ENCODE measurements around the gene MDC1. TPM values are rescaled to one million over a fixed set of nuclear protein-coding genes. Genes with fewer than 3 reads are reported as not detected.

The MDC1 gene
- total RNA-seq, 1 donor from 2014 or later: 14.5 TPM

DNA sequence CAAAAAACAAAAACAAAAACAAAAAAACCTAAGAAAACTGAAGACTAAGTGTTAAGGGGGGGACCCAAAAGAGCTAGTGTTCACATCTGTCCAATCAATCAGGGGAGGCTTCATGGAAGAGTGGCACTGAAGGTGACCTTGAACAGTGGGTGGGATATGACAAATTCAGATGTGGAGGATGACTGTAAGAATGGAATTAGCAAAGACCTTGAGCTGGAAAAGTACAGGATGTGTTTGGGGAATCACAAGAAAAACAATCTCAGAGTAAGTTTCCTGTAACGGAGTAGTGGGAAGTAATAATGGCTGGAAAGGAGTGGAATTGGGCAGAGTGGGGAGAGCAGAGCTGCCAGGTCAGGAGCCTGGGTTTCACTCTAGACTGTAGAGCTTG, 30.2 kb upstream of the MDC1 start:
- DNase-seq: no peak

- DNase-seq: peak; percentile 91
Measured at GRCh38 chr6:30744054-30744805, 27.1 kb upstream of the MDC1 start, which contains the start of gene IER3. TSS of gene IER3 (minus strand) at chr6:30744547. CDS start at chr6:30744518, 29 bp downstream.

- DNase-seq: peak; percentile 54
Measured at GRCh38 chr6:30743099-30744053, 26.3 kb upstream of the MDC1 start.

DNA sequence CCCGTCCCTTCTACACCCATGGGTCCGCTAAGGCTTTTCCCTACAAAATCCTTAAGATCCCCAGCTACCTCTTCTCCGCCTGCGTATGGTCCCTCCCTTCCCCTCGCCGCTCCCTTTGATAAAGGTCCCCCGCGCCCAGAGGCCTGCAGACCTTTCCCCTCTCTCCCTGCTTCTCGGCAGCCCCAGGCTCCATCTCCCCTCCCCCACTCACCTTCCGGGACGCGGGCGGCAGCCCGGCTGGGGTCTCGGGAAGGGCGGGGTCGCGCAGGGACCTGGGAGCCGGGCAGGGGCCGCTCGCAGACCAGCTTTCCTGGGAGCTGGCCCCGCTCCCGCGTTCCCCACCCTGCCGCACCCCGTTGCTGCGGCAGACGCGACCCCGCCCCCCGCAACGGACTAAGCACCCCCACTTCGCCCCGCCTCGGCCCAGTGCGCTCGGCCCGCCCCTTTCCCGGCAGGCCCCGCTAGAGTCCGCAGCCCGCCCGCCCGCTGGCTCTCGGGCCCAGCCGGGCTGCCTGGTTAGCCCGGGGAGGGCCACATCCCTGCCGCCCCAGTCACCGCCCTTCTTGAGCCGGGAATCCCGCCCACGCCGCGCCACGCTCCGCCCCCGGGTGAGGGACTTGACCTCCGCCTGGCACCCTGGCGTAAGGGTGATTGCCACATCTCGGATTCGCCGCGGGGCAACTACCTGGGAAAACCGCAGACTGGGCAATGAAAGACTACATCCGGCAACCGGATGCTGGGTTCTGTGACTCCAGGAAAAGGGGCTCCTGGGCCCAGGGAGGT, 25.4 kb upstream of the MDC1 start, which contains the start of gene FLOT1:
TSS of gene FLOT1 (minus strand) at position 372 of the 783 bp plus-strand sequence. CDS start 498 bp downstream, outside the sequence.
- DNase-seq: peak; percentile 95

GRCh38 chr6:30741789-30742315, 24.8 kb upstream of the MDC1 start:
- DNase-seq: no peak

DNA sequence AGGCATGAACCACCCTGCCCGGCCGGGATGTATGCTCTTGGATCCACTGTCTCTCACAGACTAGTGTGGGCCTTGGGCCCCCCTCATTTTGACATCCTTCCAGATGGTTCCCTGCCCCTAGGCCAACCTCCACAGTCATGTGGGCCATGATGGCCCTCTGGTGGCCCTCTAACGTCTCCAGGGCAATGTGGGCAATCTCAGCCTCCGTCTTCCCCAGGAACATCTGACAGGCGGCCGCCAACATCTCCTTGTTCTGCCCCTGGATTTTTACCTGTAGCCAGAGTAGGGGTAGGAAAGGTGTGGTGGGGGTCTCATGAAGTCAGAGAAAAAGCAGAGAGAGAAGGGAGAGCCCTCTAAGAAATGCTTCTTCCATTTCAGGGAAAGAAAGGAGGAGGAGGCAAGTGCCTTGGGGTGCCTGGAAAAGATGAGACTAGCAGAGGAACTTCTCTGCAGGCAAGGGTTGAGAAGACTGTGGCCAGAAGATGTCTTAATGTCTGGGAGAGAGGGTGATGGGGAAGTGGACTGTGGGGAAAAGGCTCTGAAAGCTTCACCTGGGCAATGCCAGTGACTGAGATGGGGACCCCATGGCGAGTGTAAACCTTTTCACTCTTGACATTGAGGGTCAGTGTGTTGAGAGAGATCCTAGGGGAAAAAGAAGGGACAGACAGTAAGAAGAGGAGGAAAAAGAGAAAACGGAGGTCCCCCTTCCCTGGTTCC, 24.1 kb upstream of the MDC1 start:
- DNase-seq: no peak

DNA sequence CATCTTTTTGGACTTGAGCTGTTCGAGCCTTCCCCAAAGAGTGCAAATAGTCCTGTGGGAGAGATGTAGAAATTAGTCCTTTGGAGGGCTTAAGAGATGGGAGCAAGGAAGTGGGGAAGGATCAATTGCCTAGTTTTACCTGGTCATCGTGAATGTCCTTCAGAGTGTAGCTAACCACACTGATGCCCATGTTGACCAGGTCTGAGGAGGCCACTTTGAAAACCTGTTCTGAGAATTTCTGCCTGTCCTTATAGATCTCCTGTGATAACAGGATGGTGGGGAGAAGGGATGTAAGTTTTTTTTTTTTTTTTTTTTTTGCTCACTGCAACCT, 23.4 kb upstream of the MDC1 start:
- DNase-seq: no peak

- DNase-seq: no peak
Measured at GRCh38 chr6:30738532-30738931, 21.5 kb upstream of the MDC1 start.

DNA sequence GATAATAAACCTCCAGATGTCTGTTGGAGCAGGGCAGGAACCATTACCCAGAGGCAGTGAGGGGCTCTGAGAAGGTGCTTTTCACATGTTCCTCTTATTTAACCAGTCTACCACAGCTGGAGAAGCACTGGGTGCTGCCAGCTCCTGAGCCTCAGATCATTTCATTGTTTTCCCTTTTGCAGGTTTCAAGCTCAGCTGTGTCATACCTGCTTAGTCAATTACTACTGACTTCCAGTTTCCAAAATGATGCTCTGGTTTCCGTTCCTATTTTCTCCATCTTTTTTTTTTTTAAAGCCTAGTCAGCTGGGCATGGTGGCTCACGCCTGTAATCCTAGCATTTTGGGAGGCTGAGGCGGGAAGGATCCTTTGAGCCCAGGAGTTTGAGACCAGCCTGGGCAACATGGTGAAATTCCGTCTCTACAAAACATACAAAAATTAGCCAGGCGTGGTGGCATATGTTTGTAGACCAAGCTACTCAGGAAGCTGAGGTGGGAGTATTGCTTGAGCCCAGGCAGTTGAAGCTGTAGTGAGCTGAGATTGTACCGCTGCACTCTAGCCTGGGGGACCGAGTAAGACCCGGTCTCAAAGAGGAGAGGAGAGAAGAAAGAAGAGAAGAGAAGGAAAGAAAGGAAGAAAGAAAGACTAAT, 18.7 kb upstream of the MDC1 start:
- no peak for DNase-seq

- no peak for DNase-seq
Measured at GRCh38 chr6:30732237-30732943, 15.3 kb upstream of the MDC1 start.

- peak; percentile 80 for DNase-seq
Measured at GRCh38 chr6:30730601-30731435, 13.7 kb upstream of the MDC1 start.

GRCh38 chr6:30727920-30728553, 11.0 kb upstream of the MDC1 start:
- DNase-seq: no peak

DNA sequence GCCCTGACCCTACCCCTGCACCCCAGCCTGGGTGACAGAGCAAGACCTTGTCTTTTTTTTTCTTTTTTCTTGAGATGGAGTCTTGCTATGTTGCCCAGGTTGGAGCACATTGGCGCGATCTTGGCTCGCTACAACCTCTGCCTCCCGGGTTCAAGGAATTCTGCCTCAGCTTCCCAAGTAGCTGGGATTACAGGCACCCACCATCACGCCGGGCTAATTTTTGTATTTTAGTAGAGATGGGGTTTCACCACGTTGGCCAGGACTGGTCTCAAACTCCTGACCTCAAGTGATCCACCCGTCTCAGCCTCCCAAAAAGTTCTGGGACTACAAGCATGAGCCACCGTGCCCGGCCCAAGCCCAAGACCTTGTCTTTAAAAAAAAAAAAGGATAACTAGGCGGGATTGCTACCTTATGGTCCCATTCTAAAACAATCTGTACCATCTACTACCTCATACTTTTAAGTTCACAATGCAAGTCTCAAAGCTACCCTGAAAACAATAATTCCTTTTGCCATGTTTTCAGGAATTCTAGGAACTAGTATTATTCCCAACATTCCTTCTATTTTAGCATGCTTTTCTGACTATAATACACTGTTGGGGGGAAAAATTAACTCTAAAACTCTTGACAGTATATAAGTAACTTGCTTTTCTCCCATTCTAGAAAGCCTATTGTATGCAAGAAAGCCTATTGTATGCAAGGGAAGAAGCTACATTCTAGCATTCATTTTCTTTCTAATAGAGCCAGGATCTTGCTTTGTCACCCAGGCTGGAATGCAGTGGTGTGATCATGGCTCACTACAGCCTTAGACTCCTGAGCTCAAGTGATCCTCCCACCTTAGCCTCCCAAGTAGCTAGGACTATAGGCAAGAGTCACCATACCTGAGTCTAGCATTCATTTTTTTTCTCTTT, 9.7 kb upstream of the MDC1 start:
- no peak for DNase-seq

DNA sequence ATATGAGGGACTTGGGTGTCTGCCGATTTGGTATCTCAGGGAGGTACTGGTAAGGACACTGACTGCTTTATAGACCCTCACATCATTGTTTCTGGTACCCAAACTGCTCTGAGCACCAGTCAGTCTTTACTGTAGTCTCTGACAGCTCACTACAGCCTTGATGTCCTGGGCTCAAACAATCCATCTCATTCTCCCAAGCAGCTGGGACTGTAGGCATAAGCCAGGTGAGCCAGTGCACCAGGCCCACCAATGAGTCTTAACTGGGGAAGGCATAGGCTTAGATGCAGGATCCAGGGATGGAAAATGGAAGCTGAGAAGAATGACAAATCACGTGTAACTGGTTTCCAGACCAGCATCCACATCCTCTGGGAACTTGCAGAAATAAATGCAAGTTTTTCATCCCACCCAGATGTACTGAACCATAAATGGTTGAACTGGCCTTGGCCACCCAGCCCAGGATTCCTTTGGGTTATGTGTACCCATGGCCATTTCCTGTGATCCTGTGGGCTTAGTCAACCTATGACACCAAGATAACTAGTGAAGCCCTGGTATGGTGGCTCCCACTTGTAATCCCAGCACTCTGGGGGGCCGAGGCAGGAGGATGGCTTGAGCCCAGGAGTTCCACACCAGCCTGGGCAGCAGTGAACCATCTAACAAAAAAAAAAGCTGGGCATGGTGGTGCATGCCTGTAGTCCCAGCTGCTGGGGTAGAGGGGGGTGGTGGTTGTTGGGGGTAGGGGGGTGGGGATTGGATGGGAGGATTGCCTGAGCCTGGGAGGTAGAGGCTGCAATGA, 8.8 kb upstream of the MDC1 start:
- no peak for DNase-seq

- no peak for DNase-seq
Measured at GRCh38 chr6:30724906-30725667, 8.0 kb upstream of the MDC1 start.

Measured in tongue (tissue), 2 donors.